Right ventricle myocardium inferior (tissue), 1 donor: ENCODE data around the gene KIAA0040. TPM values are rescaled to one million over a fixed set of nuclear protein-coding genes. Genes with fewer than 3 reads are reported as not detected.

Experiments used
- ATAC-seq: fragments of 200-7000 bp; cut with Tn5 transposase; one replicate; pipeline ENCODE4 v1.9.1; 2020; ENCODE audit warnings: mild to moderate bottlenecking, moderate library complexity
- DNase-seq: peaks from one replicate; pipeline ENCODE4 v3.0.0; 2021; ENCODE audit errors: missing footprints
- intact Hi-C: fragments of 100-400 bp; cut with DNase I; formaldehyde crosslinking; loops from one replicate; pipeline ENCODE4 v1.11.0; 2022
- total RNA-seq: library from RNA; stranded (reverse); fragmentation: NEBNext Ultra II Directional; extraction: Animal tissue kit (Norgen Biotek cat#: 25700); gene quantifications from one replicate; pipeline ENCODE4 v1.2.1, GENCODE V29; 2021
- donor health status: DM: no; HTN: yes; CAD: no; lungs with severe emphysema.

KIAA0040 gene
- total RNA-seq, 1 donor from 2014 or later: 22.8 TPM

DNA sequence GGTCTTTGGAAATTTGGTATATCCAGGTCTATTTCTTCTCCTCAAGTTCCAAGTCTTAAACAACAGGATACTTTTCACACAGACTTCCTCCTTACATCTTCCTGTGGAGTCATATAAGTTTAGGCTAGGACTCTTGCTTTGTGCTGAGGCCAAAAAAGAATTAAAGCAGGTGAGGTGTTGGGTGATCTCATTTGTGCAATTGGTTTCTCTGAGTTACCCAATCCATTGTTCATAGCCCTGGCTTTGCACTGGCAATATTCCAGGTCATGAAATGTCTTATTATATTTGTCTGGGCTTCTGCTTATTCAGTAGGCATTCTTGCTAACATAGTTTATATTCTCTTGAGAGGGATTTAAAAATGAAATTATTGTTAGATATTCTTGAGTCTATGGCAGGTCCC is 14.1 kb upstream of the KIAA0040 start:
- intact Hi-C loops: no loop called here
- ATAC-seq (no peak), DNase-seq (no peak)

DNA sequence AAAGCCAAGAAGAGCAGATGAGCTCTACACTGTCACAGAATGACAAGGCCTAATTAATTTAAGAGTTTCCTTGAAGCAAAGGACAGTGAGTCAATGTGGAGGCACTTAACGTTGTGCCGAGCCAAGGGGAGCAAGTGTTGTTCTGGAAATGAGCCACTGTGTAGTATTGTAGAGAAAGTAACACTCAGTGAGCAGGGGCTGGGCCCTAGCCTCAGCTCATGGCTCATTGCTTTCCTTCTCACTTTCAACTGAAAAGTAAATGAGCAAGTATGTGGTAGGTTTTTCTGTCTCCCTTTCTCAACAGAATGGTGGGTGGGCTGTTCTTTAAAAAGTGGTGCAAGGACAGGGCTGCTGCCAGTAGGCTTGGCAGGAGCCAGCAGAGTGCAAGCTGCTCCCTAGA is 11.8 kb upstream of the KIAA0040 start:
- no peak for DNase-seq
- ATAC-seq: no peak
- intact Hi-C loops: loop anchor here (5.0 kb wide), 1 partner anchor 63 kb away; no protein-coding TSS in a partner anchor

DNA sequence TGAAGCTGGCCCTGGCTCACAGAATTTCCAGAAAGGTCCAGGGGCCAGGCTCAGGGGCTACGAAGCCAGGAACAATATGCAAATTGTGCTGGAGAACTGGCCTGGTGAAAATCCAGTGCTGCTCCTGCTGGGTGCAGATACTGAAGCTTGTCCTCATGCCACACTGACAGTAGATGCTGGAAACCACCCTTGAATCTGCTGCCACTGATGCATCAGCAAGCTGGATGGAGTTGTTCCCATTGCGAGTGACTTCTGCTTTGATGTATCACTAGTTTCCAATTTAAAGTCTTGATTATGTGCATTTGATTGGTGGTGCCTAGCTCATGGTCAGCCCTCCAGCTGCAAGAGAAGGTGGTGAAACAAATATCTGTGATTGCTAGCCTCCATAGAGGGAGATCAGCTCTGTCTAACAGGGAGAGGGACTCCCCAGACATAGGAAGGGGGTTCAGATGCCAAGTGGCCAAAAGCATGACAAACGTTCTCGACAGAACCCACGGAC is 11.0 kb upstream of the KIAA0040 start:
- DNase-seq (no peak), ATAC-seq (no peak)
- intact Hi-C loops: loop anchor here (5.0 kb wide), 1 partner anchor 64 kb away; no protein-coding TSS in a partner anchor

DNA sequence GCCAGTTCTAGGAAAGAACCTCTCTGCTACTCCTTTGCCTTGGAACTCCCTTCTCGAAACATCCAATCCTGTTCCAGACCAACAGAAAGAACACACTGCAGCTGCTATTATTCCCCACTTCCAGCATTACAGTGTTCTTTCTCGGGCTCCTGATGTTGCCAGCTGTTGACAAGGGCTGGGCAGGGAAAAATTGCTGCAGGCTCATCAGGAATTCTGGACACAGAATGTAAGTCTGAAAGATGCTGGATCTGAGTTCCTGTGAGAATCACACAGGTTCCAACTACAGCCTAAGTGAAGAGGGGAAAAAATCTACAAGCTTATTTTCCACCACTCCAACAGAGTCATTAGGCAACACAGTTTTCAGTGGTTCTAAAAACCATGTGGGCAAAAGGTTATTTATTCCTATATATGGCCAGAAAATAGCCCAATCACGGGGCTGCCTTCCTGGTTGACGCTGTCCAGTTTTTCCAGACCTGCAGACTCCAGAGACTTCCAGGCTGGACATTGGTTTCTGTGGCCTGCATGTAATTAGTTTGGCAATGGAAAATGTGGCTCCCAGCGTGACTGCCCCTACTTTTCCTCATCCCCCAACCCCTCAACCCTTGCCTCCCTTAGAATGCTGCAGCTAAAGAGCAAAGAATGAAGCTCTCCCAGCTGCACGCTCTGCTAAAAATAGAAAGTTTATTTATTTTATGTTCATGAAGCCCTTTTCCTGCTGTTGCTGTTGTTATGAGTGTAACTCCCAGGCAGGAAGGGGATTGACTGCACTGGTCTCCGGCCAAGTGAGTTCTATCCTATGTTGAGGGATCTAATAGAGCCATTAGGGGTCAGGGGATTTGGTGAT is 8.3 kb upstream of the KIAA0040 start:
- no peak for DNase-seq
- intact Hi-C loops: loop anchor here (5.0 kb wide), 1 partner anchor 66 kb away; no protein-coding TSS in a partner anchor
- peak; percentile 86 for ATAC-seq

DNA sequence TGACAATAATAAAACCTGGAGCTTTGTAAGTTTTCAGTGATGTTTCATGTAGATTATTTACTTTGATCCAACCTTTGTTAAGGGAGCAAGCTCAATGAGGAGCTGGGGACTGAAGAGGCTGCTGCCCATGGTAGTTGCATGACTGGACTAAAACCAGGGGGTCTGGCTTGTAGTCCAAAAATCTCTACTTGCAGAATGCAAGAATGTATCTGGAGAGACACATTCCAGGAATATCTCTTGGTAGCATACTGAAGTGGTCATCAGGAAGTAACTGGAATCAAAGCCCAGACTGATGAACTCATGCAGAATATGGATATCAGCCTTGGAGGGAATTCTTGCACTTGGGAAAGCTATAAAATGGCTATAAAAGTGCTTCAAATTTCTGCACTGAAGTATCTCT is 5.8 kb upstream of the KIAA0040 start:
- no peak for ATAC-seq
- no peak for DNase-seq
- intact Hi-C loops: no loop called here

DNA sequence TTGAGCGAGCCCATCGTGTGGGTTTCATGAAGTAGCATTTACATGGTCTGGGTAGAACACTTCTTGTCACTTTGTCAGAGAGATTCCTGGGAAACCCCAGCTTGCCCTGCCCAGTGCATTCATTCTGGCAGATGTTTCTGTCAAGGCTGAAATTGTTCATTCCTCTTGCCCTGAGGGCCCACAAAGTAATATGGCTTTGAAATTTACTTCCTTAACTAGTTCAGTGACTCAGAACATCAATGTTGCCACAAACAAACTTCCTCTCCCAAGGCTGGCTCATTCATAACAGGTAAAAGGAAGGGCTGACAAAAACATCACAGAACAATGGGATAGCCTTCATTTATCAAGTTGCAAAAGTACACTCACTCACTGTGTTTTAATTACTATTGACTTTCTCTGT is 5.0 kb upstream of the KIAA0040 start:
- intact Hi-C loops: no loop called here
- ATAC-seq: no peak
- DNase-seq: no peak

DNA sequence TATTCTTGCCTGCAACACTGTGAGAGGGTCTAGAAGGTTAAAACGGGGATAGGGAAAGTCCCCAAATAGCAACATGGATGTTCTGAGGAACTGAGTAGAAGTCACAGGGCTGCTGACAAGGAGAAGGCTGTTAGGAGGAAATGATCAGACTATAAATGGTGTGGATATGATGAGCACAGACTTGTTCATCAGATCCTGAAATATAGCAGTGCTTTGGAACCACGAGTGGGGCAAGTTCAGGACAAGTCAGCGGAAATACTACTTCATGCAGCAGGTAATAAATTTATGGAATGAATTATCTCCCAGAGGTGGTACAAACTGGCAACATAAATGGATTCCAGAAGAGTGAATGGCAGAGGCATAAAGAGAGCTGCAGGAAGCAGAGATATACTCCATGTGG is 3.2 kb upstream of the KIAA0040 start:
- ATAC-seq (no peak), DNase-seq (no peak)
- intact Hi-C loops: no loop called here

DNA sequence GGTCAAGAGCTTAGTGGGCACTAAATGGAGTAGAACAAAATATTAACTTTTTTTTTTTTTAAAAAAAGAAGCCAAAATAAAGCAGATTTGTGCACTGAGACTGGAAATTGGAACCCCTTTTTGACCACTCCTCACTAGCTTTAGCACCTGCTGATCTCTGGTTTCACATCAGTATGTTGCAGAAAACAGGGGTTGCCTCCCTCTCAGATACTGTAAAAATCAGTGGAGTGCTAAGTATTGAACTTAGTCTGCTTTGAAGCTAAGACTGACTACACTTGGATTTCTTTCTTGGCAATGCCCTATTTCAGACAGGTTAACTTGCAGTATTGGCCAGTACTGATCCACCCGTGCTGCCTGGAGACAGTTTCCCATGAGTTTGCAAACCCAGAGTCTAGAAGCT is 2.7 kb upstream of the KIAA0040 start:
- ATAC-seq (no peak), DNase-seq (no peak)
- intact Hi-C loops: no loop called here

DNA sequence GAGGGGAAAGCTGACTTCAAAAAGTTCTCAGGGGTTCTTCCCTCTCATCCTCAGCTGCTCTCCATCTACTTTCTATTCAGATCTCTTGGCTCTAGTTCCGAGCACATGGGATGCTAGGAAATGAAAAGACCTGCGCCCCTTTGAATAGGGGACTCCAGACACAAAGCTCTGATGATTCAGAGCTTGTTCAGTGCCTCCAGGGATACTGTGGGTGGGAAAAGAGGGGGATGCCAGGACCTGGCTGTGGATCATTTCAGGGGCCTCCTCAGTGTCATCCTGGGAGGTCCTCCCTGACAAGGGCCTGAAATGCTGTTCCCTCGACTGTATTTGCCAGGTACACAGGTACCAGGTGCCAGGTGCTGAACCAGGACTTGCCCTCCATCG is 943 bp upstream of the KIAA0040 start:
- DNase-seq (no peak), ATAC-seq (peak; percentile 3)
- intact Hi-C loops: loop anchor here (2.0 kb wide), 2 partner anchors 27 to 39 kb away; no protein-coding TSS in a partner anchor

DNA sequence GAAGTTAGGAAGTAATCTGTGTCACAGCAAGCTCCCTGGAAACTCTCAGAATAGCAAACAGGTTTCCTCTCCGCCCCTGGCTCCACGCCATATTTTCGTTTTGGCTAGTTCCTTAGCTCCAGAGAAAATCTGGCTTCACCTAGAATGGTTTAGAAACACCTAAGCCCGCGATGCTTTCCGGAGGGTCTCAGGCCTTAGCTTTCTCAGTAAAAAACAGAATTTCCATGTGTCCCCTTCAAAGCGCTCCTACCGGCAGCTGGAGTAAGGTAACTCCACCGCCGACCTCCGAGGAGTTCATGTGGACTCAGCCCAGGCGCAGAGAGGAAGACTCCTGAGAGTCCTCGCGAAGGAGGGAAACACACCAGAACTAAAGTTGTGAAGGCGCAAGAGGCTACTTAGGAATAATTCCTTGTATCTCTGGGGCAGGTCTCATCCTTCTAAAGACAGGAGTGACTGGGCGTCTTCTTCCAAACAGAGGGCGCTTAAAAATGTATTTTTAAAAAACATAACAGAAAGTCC is 406 bp downstream of the KIAA0040 start:
- intact Hi-C loops: loop anchor here (2.0 kb wide), 2 partner anchors 29 to 37 kb away; no protein-coding TSS in a partner anchor
- DNase-seq: no peak
- peak; percentile 18 for ATAC-seq

DNA sequence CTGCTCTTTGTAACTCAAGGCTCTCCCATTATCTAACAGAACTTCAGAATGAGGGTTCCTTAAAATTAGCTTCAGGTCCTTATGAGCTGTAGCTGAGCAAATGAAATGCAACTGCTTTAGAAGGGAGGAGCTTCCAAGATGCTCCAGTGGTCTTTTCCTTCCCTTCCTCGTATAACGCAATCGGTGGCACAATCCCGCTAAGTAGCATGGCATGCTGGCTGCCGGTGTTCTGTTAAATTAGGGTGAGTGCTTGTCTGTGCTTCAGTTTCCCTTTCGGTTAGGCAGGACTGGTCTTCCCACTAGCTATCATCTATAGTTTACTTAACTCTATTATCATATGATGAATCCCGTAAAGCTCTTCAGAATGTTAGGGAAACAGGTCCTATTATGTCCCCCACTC is 917 bp downstream of the KIAA0040 start:
- DNase-seq: no peak
- ATAC-seq: no peak
- intact Hi-C loops: loop anchor here (2.0 kb wide), 2 partner anchors 29 to 37 kb away; no protein-coding TSS in a partner anchor

DNA sequence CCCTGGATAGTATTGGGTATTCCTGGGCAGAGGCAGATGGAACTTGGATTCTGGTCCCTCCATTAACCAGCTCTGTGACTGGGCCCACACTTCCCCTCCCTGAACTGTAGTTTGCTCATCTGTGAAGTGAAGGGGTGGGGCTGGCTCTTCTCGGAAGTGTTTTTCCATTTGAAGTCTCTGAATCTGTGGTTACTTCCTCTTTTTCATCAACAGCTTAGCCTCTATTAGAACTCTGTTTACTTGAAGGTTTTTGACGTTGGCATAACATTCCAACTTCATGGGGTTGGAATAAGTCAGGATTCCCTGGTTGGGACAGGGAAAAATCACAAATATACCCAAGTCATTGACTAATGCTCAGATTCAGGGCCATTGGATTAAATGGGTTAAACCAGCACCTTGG is 3.6 kb downstream of the KIAA0040 start:
- DNase-seq (no peak), ATAC-seq (no peak)
- intact Hi-C loops: no loop called here

DNA sequence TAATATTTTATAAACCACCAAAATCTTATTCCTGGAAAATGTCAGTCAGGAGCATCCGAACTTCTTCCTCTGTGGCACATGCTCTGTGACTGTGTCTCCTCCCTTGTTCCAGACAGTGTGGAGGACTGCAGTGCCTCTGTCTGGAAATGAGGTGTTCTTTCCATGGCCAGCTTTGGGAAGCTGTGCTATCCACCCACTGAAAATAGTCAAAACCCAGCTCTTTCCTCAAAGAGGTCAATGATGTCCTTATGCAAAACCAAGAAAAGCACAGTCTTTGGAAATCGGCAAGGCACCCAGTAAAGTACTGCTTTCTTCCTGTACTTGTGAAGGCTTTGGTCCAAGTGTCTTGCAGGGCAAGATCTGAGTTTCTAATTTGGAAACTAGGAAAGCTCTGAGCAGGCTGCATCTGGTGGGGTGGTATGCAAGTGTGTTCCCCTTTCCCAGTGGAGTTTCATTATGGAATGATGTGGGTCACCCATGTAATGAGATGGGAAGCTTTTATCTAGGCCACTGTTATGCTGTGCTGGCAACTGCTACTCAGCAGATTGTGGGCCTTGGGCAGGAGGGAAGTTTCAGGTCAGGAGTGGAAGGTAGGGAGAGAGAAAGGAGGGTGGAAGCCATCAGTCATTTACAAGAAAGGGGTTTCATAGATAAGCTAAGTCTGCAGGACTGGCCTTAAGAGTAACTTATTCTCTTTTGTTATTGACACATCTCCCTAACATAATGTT is 6.0 kb downstream of the KIAA0040 start:
- ATAC-seq: peak; percentile 22
- no peak for DNase-seq
- intact Hi-C loops: no loop called here

DNA sequence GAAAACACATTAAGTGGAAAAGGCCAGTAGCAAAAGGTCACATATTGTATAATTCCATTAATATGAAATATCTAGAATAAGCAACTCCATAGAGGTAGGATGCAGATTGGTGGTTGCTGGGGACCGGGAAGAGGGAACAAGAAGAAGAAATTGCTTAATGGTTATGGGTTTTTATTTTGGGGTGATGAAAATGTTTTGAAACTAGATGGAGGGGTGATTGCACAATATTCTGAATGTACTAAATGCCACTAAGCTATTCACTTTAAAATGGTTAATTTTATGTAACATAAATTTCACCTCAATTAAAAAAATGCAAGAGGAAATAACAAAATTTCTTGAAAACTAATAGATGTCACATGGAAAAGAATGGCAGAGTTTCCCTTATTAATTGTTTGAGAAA is 6.7 kb downstream of the KIAA0040 start:
- no peak for DNase-seq
- no peak for ATAC-seq
- intact Hi-C loops: no loop called here

DNA sequence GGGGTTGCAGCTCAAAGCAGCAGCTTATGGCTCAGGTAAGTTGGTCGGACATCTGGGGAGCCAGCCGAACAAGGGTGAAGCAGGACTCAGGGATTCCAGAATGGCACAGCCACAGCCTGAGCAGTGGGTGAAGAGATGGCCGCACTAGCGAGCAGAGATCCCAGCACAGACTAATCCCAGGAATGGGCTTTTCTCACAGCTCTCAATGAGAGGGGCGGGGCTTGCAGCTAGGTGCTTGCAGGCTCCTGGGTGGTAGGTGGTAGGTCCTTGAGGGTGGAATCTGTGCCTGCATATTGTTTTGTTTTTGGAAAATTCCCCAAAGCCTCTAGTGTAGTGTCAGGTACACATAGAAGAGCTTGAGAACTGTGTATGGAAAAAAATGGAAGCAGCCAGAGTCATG is 9.0 kb downstream of the KIAA0040 start:
- intact Hi-C loops: no loop called here
- ATAC-seq (no peak), DNase-seq (no peak)

DNA sequence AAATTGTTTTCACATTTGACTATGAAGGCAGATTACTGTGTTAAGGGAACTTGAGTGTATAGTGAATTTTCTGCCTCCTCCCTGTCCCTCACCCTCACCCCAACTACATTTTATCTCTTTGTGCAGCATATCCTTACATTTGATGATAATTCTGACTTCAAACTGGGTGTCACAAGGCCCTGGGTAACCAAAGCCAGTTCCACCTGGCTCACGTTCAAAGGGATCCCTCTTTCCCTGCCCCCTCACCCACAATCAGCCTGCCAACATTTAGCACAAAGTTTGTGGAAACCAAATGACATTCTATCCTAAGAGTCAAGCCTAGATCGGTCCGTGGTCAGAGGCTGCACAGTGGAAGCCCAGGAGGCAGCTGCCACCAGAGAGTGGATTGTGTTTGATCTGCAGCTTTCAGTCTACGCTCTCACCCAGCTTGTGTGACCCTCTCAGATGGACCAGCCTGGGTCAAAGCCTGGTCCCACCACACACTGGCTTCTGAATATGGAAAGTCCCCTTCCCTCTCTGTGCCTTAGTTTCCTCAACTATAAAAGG is 10.3 kb downstream of the KIAA0040 start:
- ATAC-seq: no peak
- intact Hi-C loops: no loop called here
- no peak for DNase-seq

DNA sequence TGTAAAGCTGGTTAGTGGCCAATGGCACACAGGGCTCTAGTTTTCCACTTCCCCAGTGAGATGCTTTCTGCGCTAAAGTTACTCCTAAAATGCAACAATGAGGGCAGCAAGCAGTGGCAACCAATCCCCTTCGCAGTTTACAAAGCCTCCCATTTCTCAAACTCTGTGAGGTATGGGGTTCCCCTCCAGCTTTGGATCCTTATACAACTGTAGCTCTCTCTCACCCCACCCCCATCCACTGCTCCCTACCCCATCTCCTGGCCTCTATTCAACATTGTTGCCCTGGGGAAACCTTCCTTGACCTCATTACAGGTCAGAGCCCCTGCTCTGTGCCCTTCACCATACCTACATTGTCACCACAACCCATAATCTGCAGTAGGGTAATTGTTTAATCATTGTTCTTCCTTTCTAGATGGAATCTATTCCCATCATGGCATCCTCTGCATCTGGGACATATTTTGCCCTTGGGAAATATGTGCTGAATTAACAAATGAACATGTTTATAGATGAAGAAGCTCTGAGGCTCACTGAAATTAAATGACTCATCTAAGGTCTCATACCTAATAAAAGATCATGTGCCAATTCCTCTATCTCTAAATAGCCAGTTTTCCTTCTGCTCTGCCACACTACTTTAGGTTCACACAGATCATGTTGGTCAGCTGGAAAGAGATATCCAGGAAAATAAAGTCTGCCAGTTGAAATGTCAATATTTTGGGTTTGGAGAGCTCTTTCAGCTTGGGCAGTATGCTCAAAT is 12.6 kb downstream of the KIAA0040 start:
- no peak for ATAC-seq
- intact Hi-C loops: no loop called here

DNA sequence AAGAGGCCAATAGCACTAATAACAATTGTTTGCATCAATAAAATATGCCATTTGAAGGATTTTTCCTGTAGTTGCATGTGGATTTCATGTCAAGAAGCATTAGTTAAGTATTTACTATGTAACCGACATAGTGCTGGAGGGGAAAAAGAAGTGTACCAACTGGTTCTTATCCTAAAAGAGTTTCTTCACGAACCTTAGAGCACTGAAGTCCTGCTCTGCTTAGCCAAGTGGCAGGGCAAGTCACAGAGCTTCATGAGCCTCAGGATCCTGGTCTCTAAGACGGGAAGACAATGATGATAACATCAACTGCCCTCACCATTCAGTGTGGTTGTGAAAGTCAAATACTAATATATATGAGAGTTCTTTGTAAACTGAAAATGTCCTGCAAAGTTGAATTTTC is 14.1 kb downstream of the KIAA0040 start:
- no peak for DNase-seq
- intact Hi-C loops: no loop called here
- ATAC-seq: no peak

More for the DNA sequence above, 12.6 kb downstream of the KIAA0040 start:
- no peak for DNase-seq

DNA sequence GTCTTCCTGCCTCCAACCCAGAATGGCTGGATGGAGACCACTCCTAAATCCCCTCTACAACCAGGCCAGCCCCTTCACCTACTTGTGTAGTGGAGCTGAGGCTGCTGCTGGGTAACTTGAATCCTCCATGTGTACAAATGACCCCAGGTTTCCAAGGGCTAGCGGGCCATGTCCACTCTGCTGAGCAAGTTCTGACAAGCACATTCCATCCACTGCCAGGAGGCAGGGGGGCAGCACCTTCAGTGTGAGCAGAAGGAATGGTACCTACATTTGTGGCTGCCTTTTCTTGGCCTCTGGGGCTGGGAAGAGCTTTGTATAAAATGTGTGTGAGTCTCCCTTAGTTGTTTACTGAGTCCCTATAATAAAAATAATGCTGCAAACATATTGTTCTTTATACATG is 14.5 kb downstream of the KIAA0040 start:
- intact Hi-C loops: no loop called here
- ATAC-seq: no peak
- no peak for DNase-seq
